Keratinocyte (primary cell): Measurements from ENCODE around the gene GPATCH1. TPM values are rescaled to one million over a fixed set of nuclear protein-coding genes. Genes with fewer than 3 reads are reported as not detected.
A peak's percentile ranks its signal among the peaks of the same experiment; 100 is the strongest.

ENCODE experiments used
- DNase-seq: peaks from one replicate; pipeline ENCODE4 v3.0.0-alpha.2; 2011; ENCODE audit warnings: low read depth, missing footprints, low spot score
- FAIRE-seq: peaks from 2 replicates; lab custom pipeline; 2011; peaks lifted over from hg19 to GRCh38; lab: Jason Lieb, UNC
- H2AFZ ChIP-seq: 2 replicates; pipeline ENCODE4 v1.6.0; 2012; ENCODE audit warnings: low read length, control low read depth, inconsistent platforms; ENCODE audit not compliant: control insufficient read depth
- H3K27ac ChIP-seq: 2 replicates; pipeline ENCODE4 v1.5.1; 2011; ENCODE audit warnings: low read length; ENCODE audit not compliant: control insufficient read depth, insufficient read depth
- H3K27me3 ChIP-seq: 3 replicates; pipeline ENCODE4 v1.6.0; 2011; ENCODE audit warnings: low read length; ENCODE audit not compliant: control insufficient read depth, insufficient read depth; ENCODE audit errors: extremely low read depth
- H3K36me3 ChIP-seq, 2 experiments: 2 replicates in 1 of 2; 3 replicates in 1 of 2; pipeline ENCODE4 v1.5.1; 2011; ENCODE audit warnings: low read length in 2 of 2, mild to moderate bottlenecking in 1 of 2; ENCODE audit not compliant: control insufficient read depth in 2 of 2, insufficient read depth in 2 of 2; ENCODE audit errors: extremely low read depth in 1 of 2
- H3K4me1 ChIP-seq: 3 replicates; pipeline ENCODE4 v1.5.1; 2011; ENCODE audit warnings: low read length; ENCODE audit not compliant: control insufficient read depth, insufficient read depth; ENCODE audit errors: extremely low read depth
- H3K4me2 ChIP-seq: 3 replicates; pipeline ENCODE4 v1.6.0; 2011; ENCODE audit warnings: low read depth, low read length; ENCODE audit not compliant: control insufficient read depth, insufficient read depth; ENCODE audit errors: extremely low read depth
- H3K4me3 ChIP-seq, 3 experiments: fragments of 200-600 bp in 1 of 3; sonication (generic) in 1 of 3; 2 replicates in 2 of 3; 3 replicates in 1 of 3; pipeline ENCODE4 v1.5.1; 2011 to 2016; ENCODE audit warnings: low read length in 3 of 3, mild to moderate bottlenecking in 3 of 3, control low read depth in 2 of 3, inconsistent platforms in 1 of 3, low read depth in 1 of 3, mixed read lengths in 1 of 3, mixed run types in 1 of 3, moderate library complexity in 1 of 3; ENCODE audit not compliant: control insufficient read depth in 2 of 3, insufficient read depth in 2 of 3; ENCODE audit errors: extremely low read depth in 1 of 3
- H3K79me2 ChIP-seq: 2 replicates; pipeline ENCODE4 v1.6.0; 2012; ENCODE audit warnings: low read length; ENCODE audit not compliant: control insufficient read depth, insufficient read depth
- H3K9ac ChIP-seq: 3 replicates; pipeline ENCODE4 v1.6.0; 2011; ENCODE audit warnings: low read length; ENCODE audit not compliant: control insufficient read depth, insufficient read depth; ENCODE audit errors: extremely low read depth
- H3K9me1 ChIP-seq: 3 replicates; pipeline ENCODE4 v1.6.0; 2011; ENCODE audit warnings: low read length; ENCODE audit not compliant: control insufficient read depth, insufficient read depth; ENCODE audit errors: extremely low read depth
- H3K9me3 ChIP-seq: 2 replicates; pipeline ENCODE4 v1.5.1; 2012; ENCODE audit warnings: low read depth, low read length; ENCODE audit not compliant: control insufficient read depth
- H4K20me1 ChIP-seq: 3 replicates; pipeline ENCODE4 v1.6.0; 2011; ENCODE audit warnings: low read length; ENCODE audit not compliant: control insufficient read depth, insufficient read depth; ENCODE audit errors: extremely low read depth
- EZH2 ChIP-seq: IDR thresholded peaks from one replicate; pipeline ENCODE4 v1.6.1; 2012; ENCODE audit warnings: inconsistent platforms, mild to moderate bottlenecking, low read length, moderate library complexity
- dilution Hi-C: fragments of 300-500 bp; cut with MboI; formaldehyde crosslinking; loops from one replicate; pipeline ENCODE4 v1.7.0; 2020; ENCODE audit warnings: low sequenced_read_pairs; ENCODE audit not compliant: extremely low pct_ligation_motif_present
- polyA plus RNA-seq, 5 experiments: library from polyadenylated mRNA; depleted of rRNA in 3 of 5; stranded (reverse) in 3 of 5; stranded (forward) in 1 of 5; unstranded in 1 of 5; fragments of >200 nt; gene quantifications; 1 replicate in 1 of 5; 2 replicates in 3 of 5; 3 replicates in 1 of 5; pipeline versions ENCODE4 v1.2.1 to v1.2.3, GENCODE V29; 2011 to 2012; ENCODE audit warnings: missing spikeins in 2 of 5, low read depth in 1 of 5, low replicate concordance in 1 of 5
- TF ChIP-seq, protein P1 (sequence below), 3 experiments: IDR thresholded peaks in 1 of 3; conservative IDR thresholded peaks in 1 of 3; optimal IDR thresholded peaks in 1 of 3; 2 replicates in 2 of 3; 3 replicates in 1 of 3; pipeline versions ENCODE3 to v1.5.1; 2011; ENCODE audit warnings: low read length in 3 of 3, mild to moderate bottlenecking in 3 of 3, moderate library complexity in 2 of 3, control low read depth in 1 of 3, inconsistent platforms in 1 of 3; ENCODE audit not compliant: insufficient read depth in 2 of 3; ENCODE audit errors: extremely low read depth in 1 of 3

Gene GPATCH1
- polyA plus RNA-seq, 1 donor (not counting 4 experiments of a cell fraction or from before 2014, with no cell fraction given) = 5.8 TPM

DNA sequence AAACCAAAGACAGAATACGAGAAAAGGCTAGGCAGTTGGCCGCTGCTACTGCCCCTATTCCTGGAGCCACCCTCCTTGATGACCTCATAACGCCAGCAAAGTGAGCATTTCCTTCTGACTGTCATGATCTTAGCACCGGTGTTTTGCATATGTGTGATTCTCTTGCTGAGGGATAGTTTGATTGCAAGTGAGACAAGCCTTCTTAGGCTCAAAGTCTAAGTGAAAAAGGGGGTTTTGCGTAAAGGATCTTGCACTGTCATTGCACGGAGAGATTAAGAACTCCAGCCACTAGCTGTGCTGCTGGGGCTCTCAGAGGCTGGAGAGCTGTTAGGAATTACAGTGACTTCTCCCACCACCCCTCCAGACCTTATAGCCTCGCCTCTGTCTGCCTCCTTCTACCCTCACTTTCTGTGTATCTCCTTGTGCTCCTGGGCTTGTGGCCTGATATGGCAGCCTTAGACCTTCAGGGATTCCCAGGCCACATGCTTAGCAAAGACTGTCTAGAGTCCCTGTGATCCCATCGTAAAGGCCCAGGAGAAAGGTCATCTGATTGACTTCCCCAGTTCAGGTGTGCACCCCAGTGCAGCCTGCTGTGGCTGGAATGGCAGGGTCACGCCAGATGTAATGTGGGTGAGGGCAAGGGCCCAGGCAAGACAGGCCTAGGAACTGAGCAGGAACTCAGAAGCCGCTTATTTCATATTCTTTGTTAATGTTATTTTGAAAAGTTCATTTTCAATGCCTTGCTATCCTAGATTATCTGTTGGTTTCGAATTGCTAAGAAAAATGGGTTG, 12.6 kb downstream of the GPATCH1 start:
- H4K20me1 ChIP-seq = no peaks in the 10 kb centered on the region
- H3K27ac ChIP-seq = no peak overlapping the region
- H3K79me2 ChIP-seq = no peaks in the 10 kb centered on the region
- no peak overlapping the region for H2AFZ ChIP-seq
- peaks cover 18 to 44% of the 10 kb centered on the region in 2 experiments for H3K36me3 ChIP-seq
- H3K9ac ChIP-seq = no peak overlapping the region
- H3K9me3 ChIP-seq = no peaks in the 10 kb centered on the region
- no peak overlapping the region for H3K4me2 ChIP-seq
- DNase-seq (no peak), FAIRE-seq (no peak)
- no peaks in the 10 kb centered on the region for H3K27me3 ChIP-seq
- dilution Hi-C loops = no loop called here
- H3K4me1 ChIP-seq = peaks cover 14% of the 10 kb centered on the region
- H3K4me3 ChIP-seq = no peak overlapping the region
- H3K9me1 ChIP-seq = no peaks in the 10 kb centered on the region
- TF ChIP-seq, protein P1, sequence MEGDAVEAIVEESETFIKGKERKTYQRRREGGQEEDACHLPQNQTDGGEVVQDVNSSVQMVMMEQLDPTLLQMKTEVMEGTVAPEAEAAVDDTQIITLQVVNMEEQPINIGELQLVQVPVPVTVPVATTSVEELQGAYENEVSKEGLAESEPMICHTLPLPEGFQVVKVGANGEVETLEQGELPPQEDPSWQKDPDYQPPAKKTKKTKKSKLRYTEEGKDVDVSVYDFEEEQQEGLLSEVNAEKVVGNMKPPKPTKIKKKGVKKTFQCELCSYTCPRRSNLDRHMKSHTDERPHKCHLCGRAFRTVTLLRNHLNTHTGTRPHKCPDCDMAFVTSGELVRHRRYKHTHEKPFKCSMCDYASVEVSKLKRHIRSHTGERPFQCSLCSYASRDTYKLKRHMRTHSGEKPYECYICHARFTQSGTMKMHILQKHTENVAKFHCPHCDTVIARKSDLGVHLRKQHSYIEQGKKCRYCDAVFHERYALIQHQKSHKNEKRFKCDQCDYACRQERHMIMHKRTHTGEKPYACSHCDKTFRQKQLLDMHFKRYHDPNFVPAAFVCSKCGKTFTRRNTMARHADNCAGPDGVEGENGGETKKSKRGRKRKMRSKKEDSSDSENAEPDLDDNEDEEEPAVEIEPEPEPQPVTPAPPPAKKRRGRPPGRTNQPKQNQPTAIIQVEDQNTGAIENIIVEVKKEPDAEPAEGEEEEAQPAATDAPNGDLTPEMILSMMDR (optimal IDR thresholded peaks at IDR 0.05 in 1 of 3, IDR thresholded peaks at IDR 0.05 in 1 of 3, conservative IDR thresholded peaks at IDR 0.05 in 1 of 3; ENCODE audit: extremely low read depth in 1 of 3, insufficient read depth in 2 of 3, low read length in 3 of 3) = no peak
- TF ChIP-seq EZH2 = no peak

DNA sequence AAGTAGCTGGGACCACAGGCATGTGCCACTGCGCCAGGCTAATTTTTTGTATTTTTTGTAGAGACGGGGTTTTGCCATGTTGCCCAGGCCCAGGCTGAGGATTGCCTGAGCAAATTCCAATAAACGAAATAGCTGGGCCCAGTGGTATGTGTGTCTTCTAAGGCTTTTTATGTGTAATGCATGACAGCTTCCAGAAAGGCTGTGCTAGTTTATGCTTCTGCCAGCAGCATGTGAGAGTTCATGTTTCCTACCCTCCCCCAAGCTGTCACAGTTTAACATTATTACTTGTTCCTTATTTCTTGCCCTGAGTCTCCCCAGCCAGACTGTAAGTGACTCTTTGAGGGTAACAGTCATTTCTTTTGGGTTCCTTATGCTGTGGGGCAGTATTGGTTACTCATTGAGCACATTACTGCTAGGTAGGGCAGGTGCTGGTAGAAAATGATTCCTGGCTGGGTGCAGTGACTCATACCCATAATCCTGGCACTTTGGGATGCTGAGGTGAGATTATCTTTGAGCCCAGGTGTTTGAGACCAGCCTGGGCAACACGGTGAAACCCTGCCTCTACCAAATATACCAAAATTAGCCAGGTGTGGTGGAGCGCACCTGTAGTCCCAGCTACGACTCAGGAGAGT, 13.6 kb downstream of the GPATCH1 start:
- Histone ChIP-seq H3K9me3 (no peaks in the 10 kb centered on the region), H3K27me3 (no peaks in the 10 kb centered on the region), H3K4me1 (peaks cover 14% of the 10 kb centered on the region), H3K9ac (no peak overlapping the region), H3K4me3 (no peak overlapping the region), H3K27ac (no peak overlapping the region), H3K79me2 (no peaks in the 10 kb centered on the region), H2AFZ (no peak overlapping the region), H3K36me3 (peaks cover 18 to 45% of the 10 kb centered on the region in 2 experiments), H4K20me1 (no peaks in the 10 kb centered on the region), H3K9me1 (no peaks in the 10 kb centered on the region), H3K4me2 (no peak overlapping the region)
- TF ChIP-seq, protein P1 (optimal IDR thresholded peaks at IDR 0.05 in 1 of 3, IDR thresholded peaks at IDR 0.05 in 1 of 3, conservative IDR thresholded peaks at IDR 0.05 in 1 of 3; ENCODE audit: extremely low read depth in 1 of 3, insufficient read depth in 2 of 3, low read length in 3 of 3) = no peak
- TF ChIP-seq EZH2 = no peak
- FAIRE-seq (peak; percentile 29), DNase-seq (no peak)
- dilution Hi-C loops = no loop called here
